ENCODE results near the gene SYNGR3.

GRCh38 chr16:1990351-1991134 is 773 bp downstream of the SYNGR3 start:
- TF ChIP-seq CTCF (IDR thresholded peaks at IDR 0.05 in 8 of 11, conservative IDR thresholded peaks at IDR 0.05 in 3 of 11): no peak
- TF ChIP-seq POLR2A (IDR thresholded peaks at IDR 0.05): no peak
- peak; percentile 31 to 61 (median 50) for TF ChIP-seq POLR2AphosphoS5 (IDR thresholded peaks at IDR 0.05)

Measured in spleen (tissue), 7 donors.